Measurements from ENCODE around the gene HSD17B14. TPM values are rescaled to one million over a fixed set of nuclear protein-coding genes. Genes with fewer than 3 reads are reported as not detected.
A peak's percentile ranks its signal among the peaks of the same experiment; 100 is the strongest.
"Not testable (repeated sequence)": the region's sequence is repeated elsewhere in the genome, so short reads cannot be mapped to it uniquely, and the experiment has no call there.

The HSD17B14 gene
- polyA plus RNA-seq, 3 donors = 24.0 to 30.9 (median 27.9) TPM

- no peak for DNase-seq (ENCODE audit: low read depth in 3 of 3, low spot score in 2 of 3)
Observed at GRCh38 chr19:48868114-48868886, 32.0 kb upstream of the HSD17B14 start, which contains the start of gene PLEKHA4. Gene PLEKHA4, minus strand, starts transcription at chr19:48868617. Its CDS starts 997 bp downstream, at chr19:48867620.

- DNase-seq (ENCODE audit: low read depth in 3 of 3, low spot score in 2 of 3) = no peak
Observed at GRCh38 chr19:48867746-48868113, 31.4 kb upstream of the HSD17B14 start.

- no peak for DNase-seq (ENCODE audit: low read depth in 3 of 3, low spot score in 2 of 3)
Observed at GRCh38 chr19:48867123-48867745, 30.9 kb upstream of the HSD17B14 start.

- no peak for DNase-seq (ENCODE audit: low read depth in 3 of 3, low spot score in 2 of 3)
Observed at GRCh38 chr19:48866692-48867091, 30.4 kb upstream of the HSD17B14 start.

- no peak for DNase-seq (ENCODE audit: low read depth in 3 of 3, low spot score in 2 of 3)
Observed at GRCh38 chr19:48862827-48863226, 26.5 kb upstream of the HSD17B14 start.

- no peak for DNase-seq (ENCODE audit: low read depth in 3 of 3, low spot score in 2 of 3)
Observed at GRCh38 chr19:48861313-48861712, 25.0 kb upstream of the HSD17B14 start.

GRCh38 chr19:48859711-48860572, 23.7 kb upstream of the HSD17B14 start:
- no peak for DNase-seq (ENCODE audit: low read depth in 3 of 3, low spot score in 2 of 3)

- DNase-seq (ENCODE audit: low read depth in 3 of 3, low spot score in 2 of 3) = no peak
Observed at GRCh38 chr19:48858984-48859710, 22.9 kb upstream of the HSD17B14 start.

- no peak for DNase-seq (ENCODE audit: low read depth in 3 of 3, low spot score in 2 of 3)
Observed at GRCh38 chr19:48856921-48857320, 20.6 kb upstream of the HSD17B14 start.

GRCh38 chr19:48854103-48854502, 17.8 kb upstream of the HSD17B14 start:
- no peak for DNase-seq (ENCODE audit: low read depth in 3 of 3, low spot score in 2 of 3)

- no peak for DNase-seq (ENCODE audit: low read depth in 3 of 3, low spot score in 2 of 3)
Observed at GRCh38 chr19:48853483-48853882, 17.2 kb upstream of the HSD17B14 start.

- DNase-seq (ENCODE audit: low read depth in 3 of 3, low spot score in 2 of 3) = no peak
Observed at GRCh38 chr19:48852292-48852691, 16.0 kb upstream of the HSD17B14 start.

GRCh38 chr19:48846659-48847058, 10.4 kb upstream of the HSD17B14 start:
- not testable (repeated sequence) for DNase-seq (ENCODE audit: low read depth in 3 of 3, low spot score in 2 of 3)

- DNase-seq (ENCODE audit: low read depth in 3 of 3, low spot score in 2 of 3) = no peak
Observed at GRCh38 chr19:48845384-48845783, 9.1 kb upstream of the HSD17B14 start.

- no peak for DNase-seq (ENCODE audit: low read depth in 3 of 3, low spot score in 2 of 3)
Observed at GRCh38 chr19:48844472-48844871, 8.2 kb upstream of the HSD17B14 start.

- peak in 2 of 3 donors; percentile 61 for DNase-seq (ENCODE audit: low read depth in 3 of 3, low spot score in 2 of 3)
Observed at GRCh38 chr19:48842789-48843162, 6.5 kb upstream of the HSD17B14 start.

GRCh38 chr19:48841571-48841970, 5.3 kb upstream of the HSD17B14 start:
- no peak for DNase-seq (ENCODE audit: low read depth in 3 of 3, low spot score in 2 of 3)

- no peak for DNase-seq (ENCODE audit: low read depth in 3 of 3, low spot score in 2 of 3)
Observed at GRCh38 chr19:48841047-48841446, 4.8 kb upstream of the HSD17B14 start.

- DNase-seq (ENCODE audit: low read depth in 3 of 3, low spot score in 2 of 3) = no peak
Observed at GRCh38 chr19:48837687-48838086, 1.4 kb upstream of the HSD17B14 start.

- DNase-seq (ENCODE audit: low read depth in 3 of 3, low spot score in 2 of 3) = peak; percentile 47 to 64 (median 63)
Observed at GRCh38 chr19:48837051-48837524, 797 bp upstream of the HSD17B14 start.

GRCh38 chr19:48835734-48836088, 580 bp downstream of the HSD17B14 start:
- DNase-seq (ENCODE audit: low read depth in 3 of 3, low spot score in 2 of 3) = peak; percentile 77 to 84 (median 78)

Measured in right renal cortex interstitium (tissue), 3 donors.